ENCODE measurements around the gene GMDS.

GMDS gene

GRCh38 chr6:1636971-1637871 lies 608.2 kb downstream of the GMDS start:
- no peaks in the 10 kb centered on the region for H4K20me1 ChIP-seq (ENCODE audit: insufficient read depth, low read length, poor library complexity, severe bottlenecking)
- H2AFZ ChIP-seq (ENCODE audit: low read length), result no peak overlapping the region
- no peak for TF ChIP-seq EZH2phosphoT487 (IDR thresholded peaks at IDR 0.05; ENCODE audit: borderline replicate concordance)
- no peak for TF ChIP-seq CTCF (conservative IDR thresholded peaks at IDR 0.05; ENCODE audit: low read length)
- H3F3A ChIP-seq (ENCODE audit: low read depth), result no peaks in the 10 kb centered on the region
- H3K4me3 ChIP-seq (ENCODE audit: low read length, poor library complexity, severe bottlenecking), result no peak overlapping the region
- no peaks in the 10 kb centered on the region for H3K27me3 ChIP-seq (ENCODE audit: insufficient read depth, low read length, poor library complexity, severe bottlenecking)
- no peak overlapping the region for H3K9ac ChIP-seq (ENCODE audit: low read depth, low read length, poor library complexity, severe bottlenecking)
- H3K4me1 ChIP-seq (ENCODE audit: insufficient read depth, low read length, poor library complexity, severe bottlenecking), result no peaks in the 10 kb centered on the region
- H3K4me2 ChIP-seq (ENCODE audit: low read depth, low read length, poor library complexity, severe bottlenecking), result no peak overlapping the region
- H3K36me3 ChIP-seq (ENCODE audit: insufficient read depth, low read length), result no peaks in the 10 kb centered on the region
- H3K9me2 ChIP-seq (replicated peaks; ENCODE audit: low read depth, low read length), result no peaks in the 10 kb centered on the region
- no peaks in the 10 kb centered on the region for H3K79me2 ChIP-seq (ENCODE audit: insufficient read depth, low read length)
- no peaks in the 10 kb centered on the region for H3K9me3 ChIP-seq (ENCODE audit: insufficient read depth, low read depth, low read length)

- H2AFZ ChIP-seq (ENCODE audit: low read length), result no peak overlapping the region
- no peak overlapping the region for H3K9ac ChIP-seq (ENCODE audit: low read depth, low read length, poor library complexity, severe bottlenecking)
- H3K4me1 ChIP-seq (ENCODE audit: insufficient read depth, low read length, poor library complexity, severe bottlenecking), result no peaks in the 10 kb centered on the region
- no peaks in the 10 kb centered on the region for H3F3A ChIP-seq (ENCODE audit: low read depth)
- no peak for TF ChIP-seq CTCF (conservative IDR thresholded peaks at IDR 0.05; ENCODE audit: low read length)
- TF ChIP-seq EZH2phosphoT487 (IDR thresholded peaks at IDR 0.05; ENCODE audit: borderline replicate concordance), result no peak
- H3K9me3 ChIP-seq (ENCODE audit: insufficient read depth, low read depth, low read length), result no peaks in the 10 kb centered on the region
- no peaks in the 10 kb centered on the region for H4K20me1 ChIP-seq (ENCODE audit: insufficient read depth, low read length, poor library complexity, severe bottlenecking)
- H3K79me2 ChIP-seq (ENCODE audit: insufficient read depth, low read length), result no peaks in the 10 kb centered on the region
- H3K9me2 ChIP-seq (replicated peaks; ENCODE audit: low read depth, low read length), result no peaks in the 10 kb centered on the region
- no peak overlapping the region for H3K4me2 ChIP-seq (ENCODE audit: low read depth, low read length, poor library complexity, severe bottlenecking)
- H3K4me3 ChIP-seq (ENCODE audit: low read length, poor library complexity, severe bottlenecking), result no peak overlapping the region
- H3K27me3 ChIP-seq (ENCODE audit: insufficient read depth, low read length, poor library complexity, severe bottlenecking), result no peaks in the 10 kb centered on the region
- H3K36me3 ChIP-seq (ENCODE audit: insufficient read depth, low read length), result no peaks in the 10 kb centered on the region
Observed at GRCh38 chr6:1636272-1636825, 609.1 kb downstream of the GMDS start.

- H3K9ac ChIP-seq (ENCODE audit: low read depth, low read length, poor library complexity, severe bottlenecking), result no peak overlapping the region
- no peak overlapping the region for H2AFZ ChIP-seq (ENCODE audit: low read length)
- no peaks in the 10 kb centered on the region for H3K27me3 ChIP-seq (ENCODE audit: insufficient read depth, low read length, poor library complexity, severe bottlenecking)
- H4K20me1 ChIP-seq (ENCODE audit: insufficient read depth, low read length, poor library complexity, severe bottlenecking), result no peaks in the 10 kb centered on the region
- no peak overlapping the region for H3K4me2 ChIP-seq (ENCODE audit: low read depth, low read length, poor library complexity, severe bottlenecking)
- H3K4me3 ChIP-seq (ENCODE audit: low read length, poor library complexity, severe bottlenecking), result no peak overlapping the region
- TF ChIP-seq EZH2phosphoT487 (IDR thresholded peaks at IDR 0.05; ENCODE audit: borderline replicate concordance) (no peak), CTCF (conservative IDR thresholded peaks at IDR 0.05; ENCODE audit: low read length) (no peak)
- H3K9me2 ChIP-seq (replicated peaks; ENCODE audit: low read depth, low read length), result no peaks in the 10 kb centered on the region
- H3K9me3 ChIP-seq (ENCODE audit: insufficient read depth, low read depth, low read length), result no peaks in the 10 kb centered on the region
- no peaks in the 10 kb centered on the region for H3K4me1 ChIP-seq (ENCODE audit: insufficient read depth, low read length, poor library complexity, severe bottlenecking)
- H3F3A ChIP-seq (ENCODE audit: low read depth), result no peaks in the 10 kb centered on the region
- no peaks in the 10 kb centered on the region for H3K79me2 ChIP-seq (ENCODE audit: insufficient read depth, low read length)
- no peaks in the 10 kb centered on the region for H3K36me3 ChIP-seq (ENCODE audit: insufficient read depth, low read length)
Observed at GRCh38 chr6:1635305-1636010, 609.9 kb downstream of the GMDS start.

Data from Loucy (cell line).